Measurements from ENCODE around the gene LTBP1.

Gene LTBP1

DNA sequence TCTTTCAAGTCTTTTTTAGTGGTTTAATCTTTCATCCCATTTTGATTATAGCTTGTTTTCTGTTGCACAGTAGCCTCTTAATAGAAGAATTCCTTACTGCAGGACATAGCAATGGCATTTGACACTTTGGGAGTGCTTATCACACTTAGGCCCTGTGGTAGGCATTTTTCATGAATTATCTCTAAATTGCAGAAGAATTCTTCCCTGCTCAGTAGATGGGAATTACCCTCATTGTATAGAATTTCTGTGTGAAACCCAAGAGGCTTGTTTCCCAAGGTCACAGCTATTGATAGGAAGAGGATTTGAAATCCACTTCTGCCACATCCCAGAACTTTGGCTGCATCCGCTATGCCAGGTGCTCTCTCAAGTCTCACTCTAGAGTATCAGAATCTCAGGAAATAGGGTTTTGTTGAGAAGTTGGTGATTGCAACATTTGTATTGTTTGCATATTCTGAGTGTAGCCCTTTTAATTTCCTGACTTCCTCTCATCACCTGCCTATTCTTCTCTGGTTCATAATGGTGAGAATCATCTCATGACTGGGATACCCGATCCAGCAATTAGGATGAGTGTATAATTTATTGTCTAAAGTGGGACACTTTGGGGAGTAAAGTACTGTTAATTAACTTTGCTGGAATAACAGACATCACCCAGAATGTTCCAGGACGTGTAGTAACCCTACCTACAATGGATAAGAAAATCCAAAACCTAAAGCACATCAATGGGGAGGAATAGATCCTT lies 274.5 kb downstream of the LTBP1 start:
- TF ChIP-seq, protein P1, sequence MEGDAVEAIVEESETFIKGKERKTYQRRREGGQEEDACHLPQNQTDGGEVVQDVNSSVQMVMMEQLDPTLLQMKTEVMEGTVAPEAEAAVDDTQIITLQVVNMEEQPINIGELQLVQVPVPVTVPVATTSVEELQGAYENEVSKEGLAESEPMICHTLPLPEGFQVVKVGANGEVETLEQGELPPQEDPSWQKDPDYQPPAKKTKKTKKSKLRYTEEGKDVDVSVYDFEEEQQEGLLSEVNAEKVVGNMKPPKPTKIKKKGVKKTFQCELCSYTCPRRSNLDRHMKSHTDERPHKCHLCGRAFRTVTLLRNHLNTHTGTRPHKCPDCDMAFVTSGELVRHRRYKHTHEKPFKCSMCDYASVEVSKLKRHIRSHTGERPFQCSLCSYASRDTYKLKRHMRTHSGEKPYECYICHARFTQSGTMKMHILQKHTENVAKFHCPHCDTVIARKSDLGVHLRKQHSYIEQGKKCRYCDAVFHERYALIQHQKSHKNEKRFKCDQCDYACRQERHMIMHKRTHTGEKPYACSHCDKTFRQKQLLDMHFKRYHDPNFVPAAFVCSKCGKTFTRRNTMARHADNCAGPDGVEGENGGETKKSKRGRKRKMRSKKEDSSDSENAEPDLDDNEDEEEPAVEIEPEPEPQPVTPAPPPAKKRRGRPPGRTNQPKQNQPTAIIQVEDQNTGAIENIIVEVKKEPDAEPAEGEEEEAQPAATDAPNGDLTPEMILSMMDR (IDR thresholded peaks at IDR 0.05; ENCODE audit: insufficient read depth, low read length, poor library complexity, severe bottlenecking), result no peak

GRCh38 chr2:33222309-33222708 lies 275.6 kb downstream of the LTBP1 start:
- H3K36me3 ChIP-seq (ENCODE audit: control insufficient read depth, insufficient read depth, low read length), result no peaks in the 10 kb centered on the region
- no peak for DNase-seq (ENCODE audit: extremely low read depth, insufficient read length)

More for the DNA sequence above, 274.5 kb downstream of the LTBP1 start:
- Histone ChIP-seq H3K4me3 (replicated peaks; ENCODE audit: low read depth, low read length) (no peak overlapping the region), H3K27me3 (replicated peaks; ENCODE audit: control insufficient read depth, insufficient read depth, low read length) (no peaks in the 10 kb centered on the region; the same call in none of the 2 replicates), H3K36me3 (ENCODE audit: control insufficient read depth, insufficient read depth, low read length) (no peaks in the 10 kb centered on the region)
- no peak for DNase-seq (ENCODE audit: extremely low read depth, insufficient read length)

DNA sequence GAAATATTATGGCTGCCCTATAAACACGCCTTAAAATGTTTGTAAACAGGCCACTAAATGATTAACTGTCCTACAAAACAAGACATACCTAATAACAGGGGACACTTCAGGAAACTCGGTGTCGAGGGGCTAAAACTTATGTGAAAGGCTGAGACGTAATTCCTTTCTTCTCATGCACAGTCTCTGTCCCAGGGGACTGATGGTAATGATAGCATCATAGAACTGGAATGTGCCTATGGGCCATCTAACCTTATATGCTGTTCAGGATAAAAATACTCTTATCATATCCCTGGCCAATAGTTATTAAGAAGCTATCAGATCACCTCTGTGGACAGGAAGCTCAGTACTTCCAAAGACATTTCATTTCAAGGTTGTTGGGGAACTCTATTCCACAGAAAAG lies 277.1 kb downstream of the LTBP1 start:
- Histone ChIP-seq H3K36me3 (ENCODE audit: control insufficient read depth, insufficient read depth, low read length) (no peaks in the 10 kb centered on the region), H3K27me3 (replicated peaks; ENCODE audit: control insufficient read depth, insufficient read depth, low read length) (no peaks in the 10 kb centered on the region; the same call in 1 of the 2 replicates), H3K4me3 (replicated peaks; ENCODE audit: low read depth, low read length) (no peak overlapping the region)
- DNase-seq (ENCODE audit: extremely low read depth, insufficient read length), result no peak
- TF ChIP-seq, protein P1 (IDR thresholded peaks at IDR 0.05; ENCODE audit: insufficient read depth, low read length, poor library complexity, severe bottlenecking), result no peak

More at GRCh38 chr2:33222309-33222708, 275.6 kb downstream of the LTBP1 start:
- TF ChIP-seq, protein P1 (IDR thresholded peaks at IDR 0.05; ENCODE audit: insufficient read depth, low read length, poor library complexity, severe bottlenecking), result no peak
- H3K4me3 ChIP-seq (replicated peaks; ENCODE audit: low read depth, low read length), result no peak overlapping the region
- no peaks in the 10 kb centered on the region; the same call in 1 of the 2 replicates for H3K27me3 ChIP-seq (replicated peaks; ENCODE audit: control insufficient read depth, insufficient read depth, low read length)

- TF ChIP-seq, protein P1 (IDR thresholded peaks at IDR 0.05; ENCODE audit: insufficient read depth, low read length, poor library complexity, severe bottlenecking), result no peak
- H3K36me3 ChIP-seq (ENCODE audit: control insufficient read depth, insufficient read depth, low read length), result no peaks in the 10 kb centered on the region
- no peak for DNase-seq (ENCODE audit: extremely low read depth, insufficient read length)
- H3K4me3 ChIP-seq (replicated peaks; ENCODE audit: low read depth, low read length), result no peak overlapping the region
- no peaks in the 10 kb centered on the region; the same call in 1 of the 2 replicates for H3K27me3 ChIP-seq (replicated peaks; ENCODE audit: control insufficient read depth, insufficient read depth, low read length)
Observed at GRCh38 chr2:33225350-33225749, 278.6 kb downstream of the LTBP1 start.

DNA sequence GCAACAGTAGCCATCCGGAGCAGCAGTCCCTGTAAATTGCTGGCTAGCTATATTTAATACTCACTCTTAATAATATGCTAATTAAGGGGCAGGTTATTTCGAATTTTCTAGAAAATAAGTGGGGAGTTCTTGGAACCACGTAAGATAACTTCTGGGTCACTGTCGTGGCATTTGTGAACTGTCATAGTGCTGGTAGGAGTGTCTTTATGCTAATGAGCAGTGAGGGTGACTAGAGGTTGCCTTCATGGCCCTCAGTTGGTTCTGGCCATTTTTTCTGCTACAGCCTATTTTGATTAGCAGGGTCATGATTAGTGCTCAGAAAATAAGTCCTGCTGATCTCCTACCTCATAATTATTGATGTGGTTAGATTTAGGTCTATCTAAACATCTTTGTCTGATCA lies 279.8 kb downstream of the LTBP1 start:
- DNase-seq (ENCODE audit: extremely low read depth, insufficient read length), result no peak
- no peak overlapping the region for H3K4me3 ChIP-seq (replicated peaks; ENCODE audit: low read depth, low read length)
- H3K27me3 ChIP-seq (replicated peaks; ENCODE audit: control insufficient read depth, insufficient read depth, low read length), result no peaks in the 10 kb centered on the region; the same call in 1 of the 2 replicates
- TF ChIP-seq, protein P1 (IDR thresholded peaks at IDR 0.05; ENCODE audit: insufficient read depth, low read length, poor library complexity, severe bottlenecking), result no peak
- H3K36me3 ChIP-seq (ENCODE audit: control insufficient read depth, insufficient read depth, low read length), result no peaks in the 10 kb centered on the region

Measured in GM06990 (cell line).